SU-DHL-6 (cell line): Measurements from ENCODE around the gene TENM4.
"Not testable (repeated sequence)": the region's sequence is repeated elsewhere in the genome, so short reads cannot be mapped to it uniquely, and the experiment has no call there.

ENCODE experiments used
- EZH2phosphoT487 ChIP-seq: fragments of 200-600 bp; sonication (generic), shearing (Covaris generic); conservative IDR thresholded peaks from 2 replicates; pipeline ENCODE4 v1.6.1; 2018; ENCODE audit warnings: mild to moderate bottlenecking, antibody characterized with exemption, low read length, moderate library complexity, mixed read lengths
- TF ChIP-seq, protein P1 (sequence below): fragments of 200-600 bp; sonication (generic); IDR thresholded peaks from one replicate; pipeline ENCODE4 v1.5.1; 2017; ENCODE audit warnings: antibody characterized with exemption, mild to moderate bottlenecking, low read length, moderate library complexity; ENCODE audit not compliant: insufficient read depth, poor library complexity, severe bottlenecking

DNA sequence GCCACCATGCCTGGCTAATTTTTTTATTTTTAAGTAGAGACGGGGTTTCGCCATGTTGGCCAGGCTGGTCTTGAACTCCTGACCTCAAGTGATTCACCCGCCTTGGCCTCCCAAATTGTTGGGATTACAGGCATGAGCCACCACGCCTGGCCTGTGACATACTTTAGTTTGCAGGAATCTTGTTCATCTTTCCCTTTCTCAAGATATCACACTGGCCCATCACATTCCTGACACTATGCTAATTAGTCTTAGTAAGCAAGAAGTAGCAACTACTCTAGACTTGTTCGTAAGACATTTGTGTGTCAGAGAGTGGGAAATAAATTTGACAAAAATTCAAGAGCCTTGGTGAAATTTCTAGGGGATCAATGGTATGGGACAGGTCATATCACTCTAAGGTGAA lies 831.5 kb downstream of the TENM4 start:
- TF ChIP-seq, protein P1, sequence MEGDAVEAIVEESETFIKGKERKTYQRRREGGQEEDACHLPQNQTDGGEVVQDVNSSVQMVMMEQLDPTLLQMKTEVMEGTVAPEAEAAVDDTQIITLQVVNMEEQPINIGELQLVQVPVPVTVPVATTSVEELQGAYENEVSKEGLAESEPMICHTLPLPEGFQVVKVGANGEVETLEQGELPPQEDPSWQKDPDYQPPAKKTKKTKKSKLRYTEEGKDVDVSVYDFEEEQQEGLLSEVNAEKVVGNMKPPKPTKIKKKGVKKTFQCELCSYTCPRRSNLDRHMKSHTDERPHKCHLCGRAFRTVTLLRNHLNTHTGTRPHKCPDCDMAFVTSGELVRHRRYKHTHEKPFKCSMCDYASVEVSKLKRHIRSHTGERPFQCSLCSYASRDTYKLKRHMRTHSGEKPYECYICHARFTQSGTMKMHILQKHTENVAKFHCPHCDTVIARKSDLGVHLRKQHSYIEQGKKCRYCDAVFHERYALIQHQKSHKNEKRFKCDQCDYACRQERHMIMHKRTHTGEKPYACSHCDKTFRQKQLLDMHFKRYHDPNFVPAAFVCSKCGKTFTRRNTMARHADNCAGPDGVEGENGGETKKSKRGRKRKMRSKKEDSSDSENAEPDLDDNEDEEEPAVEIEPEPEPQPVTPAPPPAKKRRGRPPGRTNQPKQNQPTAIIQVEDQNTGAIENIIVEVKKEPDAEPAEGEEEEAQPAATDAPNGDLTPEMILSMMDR, result not testable (repeated sequence)
- not testable (repeated sequence) for TF ChIP-seq EZH2phosphoT487
